ENCODE results near the gene C2orf78. TPM values are rescaled to one million over a fixed set of nuclear protein-coding genes. Genes with fewer than 3 reads are reported as not detected.

C2orf78 gene
- total and polyA plus RNA-seq, 2 of the 4 experiments (the other 2 are of a cell fraction): 0.03 TPM; not detected in 1

DNA sequence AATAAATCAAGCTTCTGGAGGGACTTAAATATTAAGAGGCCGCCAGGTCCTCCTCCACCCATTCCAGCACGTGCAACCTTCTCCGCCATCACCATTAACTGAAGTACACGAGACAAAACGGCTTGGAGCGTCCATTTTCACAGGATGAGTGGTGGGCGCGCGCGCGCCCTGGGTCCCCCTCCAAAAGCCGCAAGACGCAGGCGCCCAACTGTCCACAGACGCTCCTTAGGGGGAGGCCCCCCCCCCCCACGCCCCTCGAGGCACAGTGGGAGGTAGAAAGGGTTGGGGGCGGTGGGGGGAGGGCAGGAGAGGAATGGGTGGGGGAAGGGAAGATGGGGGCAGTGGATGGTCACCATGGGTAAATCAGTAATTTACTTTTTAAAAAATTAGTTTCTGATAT is 34.3 kb downstream of the C2orf78 start:
- Histone ChIP-seq H3K27me3 (ENCODE audit: control insufficient read depth, insufficient read depth, low read length) (peaks cover 37% of the 10 kb centered on the region), H2BK20ac (ENCODE audit: low read depth, low read length) (no peak overlapping the region), H3K4me1 (ENCODE audit: control insufficient read depth, insufficient read depth, low read length) (no peaks in the 10 kb centered on the region), H2BK15ac (ENCODE audit: low read depth, low read length) (no peak overlapping the region), H4K5ac (ENCODE audit: low read depth, low read length) (no peak overlapping the region), H3K23ac (ENCODE audit: low read depth, low read length) (no peak overlapping the region), H3K4ac (ENCODE audit: low read depth, low read length) (no peak overlapping the region), H4K91ac (ENCODE audit: insufficient read depth, low read depth, low read length) (no peak overlapping the region), H4K20me1 (ENCODE audit: insufficient read depth, low read length) (no peaks in the 10 kb centered on the region), H3K36me3 (ENCODE audit: control insufficient read depth, insufficient read depth, low read length) (no peaks in the 10 kb centered on the region), H3K4me2 (ENCODE audit: low read depth, low read length) (no peak overlapping the region), H3K18ac (ENCODE audit: low read depth, low read length) (no peak overlapping the region), H3K9ac (ENCODE audit: low read depth, low read length) (no peak overlapping the region), H3K14ac (replicated peaks; ENCODE audit: low read depth, low read length) (no peak overlapping the region), H2BK120ac (ENCODE audit: low read depth, low read length) (no peak overlapping the region), H2AK5ac (ENCODE audit: low read depth, low read length) (no peak overlapping the region), H3K79me1 (ENCODE audit: low read depth in 1 of 2, low read length in 2 of 2) (no peaks in the 10 kb centered on the region), H3K27ac (ENCODE audit: insufficient read depth, low read length) (no peak overlapping the region), H2AFZ (replicated peaks; ENCODE audit: low read length, poor library complexity) (no peak overlapping the region), H2AK9ac (replicated peaks; ENCODE audit: low read depth, low read length, poor library complexity) (no peak overlapping the region), H4K8ac (ENCODE audit: low read depth in 2 of 2, low read length in 2 of 2) (no peak overlapping the region), H3K4me3 (ENCODE audit: insufficient read depth, low read depth, low read length) (no peak overlapping the region), H3K9me1 (ENCODE audit: insufficient read depth, low read length) (0 out of 2 replicates have a peak, but pooled peaks cover 5% of the 10 kb centered on the region), H3K9me3 (ENCODE audit: control insufficient read depth, insufficient read depth, low read length) (no peaks in the 10 kb centered on the region), H3K56ac (ENCODE audit: extremely low read depth, insufficient read depth, low read length) (no peak overlapping the region), H2BK5ac (ENCODE audit: low read depth, low read length, poor library complexity, severe bottlenecking) (no peak overlapping the region)
- CTCF ChIA-PET: no interaction called here
- in situ Hi-C loops (cut with MboI; ENCODE audit: low sequenced_read_pairs) (loop anchor here (25.0 kb wide), 1 partner anchor 519 kb away; the partner anchor contains the start of gene SLC4A5), intact Hi-C loops (cut with micrococcal nuclease) (no loop called here), dilution Hi-C loops (cut with HindIII; ENCODE audit: low sequenced_read_pairs, unreplicated experiment) (no loop called here)
- no peak for TF ChIP-seq POLR2A (IDR thresholded peaks at IDR 0.05; ENCODE audit: low read depth, low read length)
- no peak for TF ChIP-seq MXI1 (IDR thresholded peaks at IDR 0.05; ENCODE audit: borderline replicate concordance, low read depth, low read length)
- no peak for TF ChIP-seq FOS (IDR thresholded peaks at IDR 0.05; ENCODE audit: low read depth, low read length)
- TF ChIP-seq BHLHE40 (IDR thresholded peaks at IDR 0.05; ENCODE audit: low read depth, low read length): no peak
- TF ChIP-seq CEBPB (IDR thresholded peaks at IDR 0.05; ENCODE audit: low read depth, low read length): no peak
- TF ChIP-seq NFE2L2 (IDR thresholded peaks at IDR 0.05; ENCODE audit: low read depth, low read length): no peak
- no peak for TF ChIP-seq RCOR1 (IDR thresholded peaks at IDR 0.05; ENCODE audit: insufficient replicate concordance, low read length)
- TF ChIP-seq RFX5 (IDR thresholded peaks at IDR 0.05; ENCODE audit: low read depth, low read length): no peak
- no peak for TF ChIP-seq MAZ (IDR thresholded peaks at IDR 0.05; ENCODE audit: borderline replicate concordance, low read depth, low read length)
- no peak for TF ChIP-seq RAD21 (IDR thresholded peaks at IDR 0.05; ENCODE audit: low read length)
- DNase-seq: no peak
- 20% methylated on average over 1 of the region's 18 CpGs; no CpG with 5 or more reads in 1 of the 2 experiments for WGBS, 2 experiments (ENCODE audit: extremely low coverage in 2 of 2, insufficient read length in 1 of 2)
- ATAC-seq (ENCODE audit: low read depth): no peak
- no TSS peak for BruUV-seq (replicated peaks)
- POLR2A ChIA-PET (ENCODE audit: unreplicated experiment): no interaction called here

All from IMR-90 (cell line).